ENCODE measurements around the gene CHN1.

Gene CHN1

DNA sequence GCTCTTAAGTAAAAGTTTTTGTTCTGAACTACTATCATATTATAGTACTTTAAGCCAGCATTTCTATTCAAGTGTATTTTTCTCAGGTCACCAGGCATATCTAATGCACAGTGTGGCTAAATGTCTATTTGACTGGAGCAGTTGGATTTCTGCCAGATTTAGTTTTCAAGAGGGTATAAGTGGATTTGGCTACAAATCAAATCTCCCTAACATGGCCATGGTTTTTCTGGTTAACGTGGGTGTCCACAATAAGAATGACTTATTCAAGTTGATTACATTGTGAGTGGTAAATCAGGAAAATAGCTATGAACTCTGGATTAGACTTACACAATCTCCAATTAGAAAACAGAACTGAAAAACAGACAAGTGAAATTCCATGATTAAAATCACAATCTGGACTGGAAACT is 5.7 kb upstream of the CHN1 start:
- DNase-seq (ENCODE audit: low read depth in 2 of 2): no peak

DNA sequence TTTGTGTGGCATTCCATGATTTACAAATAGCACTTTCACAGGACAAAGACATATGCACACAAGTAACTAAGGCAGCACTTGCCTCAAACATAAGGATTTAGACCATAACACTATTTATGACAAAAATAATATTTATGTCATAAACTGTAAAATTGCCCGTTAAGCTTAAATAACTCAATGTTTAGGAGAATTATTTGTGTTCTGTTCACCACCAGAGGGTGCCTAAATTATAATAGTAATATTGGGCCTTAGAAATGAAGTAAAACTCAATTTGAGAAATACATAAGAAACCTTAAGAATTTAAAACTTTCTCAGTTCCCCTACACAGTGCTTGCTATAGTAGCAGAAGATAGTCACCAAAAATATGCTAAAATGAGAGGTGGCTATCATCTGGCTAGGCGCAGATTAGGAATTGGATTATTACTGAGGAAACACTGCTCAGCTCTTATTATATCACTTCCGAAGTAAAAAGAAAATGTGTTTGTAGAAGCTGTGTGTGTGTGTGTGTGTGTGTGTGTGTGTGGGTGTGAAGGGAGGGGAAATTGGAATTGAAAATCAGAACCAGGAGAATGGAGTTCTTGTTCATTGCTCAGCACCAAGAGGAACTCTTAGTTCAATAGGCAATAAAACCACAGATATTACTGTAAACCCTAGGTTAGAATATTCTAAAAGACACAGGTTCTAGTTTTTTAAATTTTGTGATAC is 4.9 kb upstream of the CHN1 start:
- no peak for DNase-seq (ENCODE audit: low read depth in 2 of 2)

DNA sequence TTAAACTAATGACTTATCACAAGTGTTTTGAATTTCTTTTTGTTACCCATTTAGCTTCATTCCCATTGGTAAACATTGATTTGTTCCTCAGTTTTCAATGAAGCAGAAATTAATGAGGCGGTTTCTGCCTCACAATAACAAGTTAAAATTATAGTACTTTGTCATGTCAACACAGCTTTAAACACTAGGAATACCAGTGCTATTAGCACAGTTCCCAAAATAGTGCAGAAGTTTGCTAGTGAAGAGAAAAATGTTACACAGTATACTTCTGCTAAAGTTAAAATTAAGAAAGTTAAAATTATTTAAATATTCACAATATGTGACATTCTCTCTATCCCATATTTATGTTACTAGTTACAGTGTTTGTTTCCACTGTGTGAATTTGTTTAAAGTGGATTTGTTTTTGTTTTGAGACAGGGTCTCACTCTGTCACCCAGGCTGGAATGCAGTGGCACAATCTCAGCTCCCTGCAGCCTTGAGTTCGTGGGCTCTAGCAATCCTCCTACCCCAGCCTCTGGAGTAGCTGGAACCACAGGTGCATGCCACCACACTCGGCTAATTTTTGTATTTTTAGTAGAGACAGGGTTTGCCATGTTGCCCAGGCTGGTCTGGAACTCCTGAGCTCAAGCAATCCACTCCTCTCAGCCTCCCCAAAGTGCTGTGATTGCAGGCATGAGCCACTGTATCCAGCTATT is 3.8 kb upstream of the CHN1 start:
- DNase-seq (ENCODE audit: low read depth in 2 of 2): no peak

DNA sequence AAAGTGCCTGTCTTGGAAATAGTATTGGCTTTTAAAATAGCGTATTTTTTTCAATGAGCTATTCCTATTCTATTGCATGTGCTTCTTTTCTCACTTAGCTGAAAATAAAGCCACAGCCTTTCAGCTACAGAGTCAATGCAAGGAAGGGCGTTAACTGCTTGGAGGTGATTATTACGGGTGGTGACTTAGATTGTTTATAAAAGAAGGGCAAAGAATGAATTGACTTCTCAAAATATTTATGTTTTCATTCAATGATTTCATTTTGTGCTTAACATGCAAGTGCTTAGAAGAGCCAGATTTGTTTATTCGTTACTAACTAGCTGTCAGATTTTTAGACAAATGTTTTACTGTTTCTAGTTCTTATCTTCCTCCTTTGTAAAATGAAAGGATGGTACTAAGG is 2.8 kb upstream of the CHN1 start:
- no peak for DNase-seq (ENCODE audit: low read depth in 2 of 2)

DNA sequence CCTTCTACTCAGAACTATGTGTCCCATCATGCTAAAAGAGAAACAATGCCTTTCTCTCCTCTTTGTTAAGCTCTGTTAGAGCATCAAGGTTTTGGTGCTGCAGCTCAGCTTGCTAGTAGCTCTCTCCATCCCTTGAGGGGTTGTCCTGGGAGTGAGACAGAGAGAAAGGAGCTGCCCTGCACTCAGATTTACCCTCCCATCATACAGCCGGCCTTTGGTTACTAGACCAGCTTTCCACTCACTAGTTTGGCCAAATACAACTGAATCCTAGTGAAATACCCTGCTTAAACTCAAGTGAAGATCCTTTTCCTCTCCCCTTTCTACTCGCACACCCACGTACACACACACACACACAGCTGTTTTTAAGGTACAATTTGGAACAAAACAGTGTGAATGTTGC is 2.3 kb upstream of the CHN1 start:
- no peak for DNase-seq (ENCODE audit: low read depth in 2 of 2)

DNA sequence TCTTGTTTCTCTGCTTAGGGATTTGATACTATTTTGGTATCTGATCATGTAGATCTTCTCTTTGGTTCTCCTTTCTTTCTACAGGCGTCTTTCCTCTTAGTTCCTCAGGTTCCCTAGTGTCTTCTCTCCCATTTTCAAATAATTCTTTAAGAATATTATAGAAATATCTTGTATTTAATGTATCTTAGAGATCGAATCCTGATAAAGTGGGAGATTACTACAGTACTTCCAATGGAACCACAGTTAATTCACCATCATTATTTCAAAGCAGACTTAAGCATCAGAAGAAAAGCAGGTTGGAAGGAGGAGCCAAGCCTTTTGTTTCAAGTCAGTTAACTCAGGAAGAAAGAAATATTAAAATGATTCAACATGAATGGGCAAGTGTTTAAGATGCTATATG is 1.1 kb upstream of the CHN1 start:
- no peak for DNase-seq (ENCODE audit: low read depth in 2 of 2)

DNA sequence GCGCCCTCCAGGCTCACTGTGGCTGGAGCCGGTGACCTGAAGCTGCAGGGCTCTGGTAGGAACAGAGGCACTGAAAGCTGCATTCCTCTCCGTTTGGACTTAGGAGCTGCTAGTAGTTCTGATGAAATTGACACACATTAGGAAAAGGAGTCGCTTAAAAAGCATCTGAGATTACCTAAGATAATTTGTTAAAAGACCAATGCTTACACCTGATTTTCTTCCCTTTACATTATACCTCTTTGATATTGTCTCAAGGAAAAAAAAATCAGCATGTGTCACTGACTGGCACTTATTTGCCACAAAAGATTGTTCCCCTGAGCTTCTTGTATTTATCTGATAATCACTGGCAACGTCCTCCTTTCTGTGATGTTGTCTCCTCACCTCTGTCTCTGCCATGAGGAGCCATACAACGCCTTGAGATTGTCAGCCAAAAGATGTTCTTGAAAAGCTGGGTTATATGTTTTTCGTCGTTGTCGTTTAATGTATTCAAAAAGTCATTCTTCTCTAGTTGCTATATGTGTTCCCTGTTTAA is 618 bp upstream of the CHN1 start:
- DNase-seq (ENCODE audit: low read depth in 2 of 2): no peak

DNA sequence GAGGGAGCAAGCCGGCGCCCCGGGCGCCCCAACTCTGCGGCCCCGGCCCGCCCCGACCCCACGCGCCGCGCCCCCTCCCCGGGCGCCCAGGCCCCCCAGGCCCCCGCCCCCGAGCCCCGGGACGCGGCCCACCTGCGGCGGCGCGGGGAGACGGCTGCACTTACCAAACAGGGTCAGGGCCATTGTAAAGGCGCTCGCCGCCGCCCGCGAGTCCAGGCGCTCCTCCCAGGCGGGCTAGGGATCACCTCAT is 526 bp downstream of the CHN1 start:
- DNase-seq (ENCODE audit: low read depth in 2 of 2): no peak

DNA sequence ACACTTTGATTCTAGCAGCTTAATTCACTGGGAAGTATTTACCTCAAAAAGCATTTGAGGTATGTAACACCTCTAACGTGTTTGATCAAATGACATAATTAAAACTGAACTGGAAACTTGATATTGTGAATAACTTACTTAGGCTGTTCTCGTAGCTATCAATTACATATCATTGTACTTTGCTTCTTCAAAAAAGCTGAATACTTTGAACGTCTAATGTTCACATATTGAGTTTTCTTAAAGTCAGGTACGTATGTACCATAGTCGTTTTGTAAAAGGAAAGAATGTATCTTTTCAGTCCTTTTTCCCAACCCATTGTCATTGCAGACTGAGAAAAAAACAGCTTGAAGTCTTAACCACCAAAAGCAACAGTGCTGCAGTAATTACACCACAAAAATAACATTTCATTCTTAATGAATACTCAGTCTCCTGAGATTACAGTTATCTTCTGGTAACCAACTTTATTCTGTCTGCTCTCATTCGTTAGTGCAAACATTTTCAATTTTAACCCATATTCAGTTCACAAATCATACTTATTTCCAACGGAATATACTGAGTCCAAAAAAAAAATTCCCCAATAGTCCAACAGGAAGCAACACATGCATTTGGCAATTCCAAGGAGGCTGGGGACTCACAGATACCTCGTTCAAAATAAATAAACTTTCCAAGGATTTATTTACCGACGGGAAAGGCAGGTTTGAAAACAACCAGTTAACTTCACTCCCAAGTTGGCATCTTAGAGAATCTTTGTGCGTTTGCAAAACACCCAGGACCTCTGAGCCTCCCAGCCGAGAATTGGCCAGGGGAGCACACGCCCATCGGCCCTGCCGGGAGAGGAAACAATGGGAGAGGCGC is 1.1 kb downstream of the CHN1 start:
- no peak for DNase-seq (ENCODE audit: low read depth in 2 of 2)

DNA sequence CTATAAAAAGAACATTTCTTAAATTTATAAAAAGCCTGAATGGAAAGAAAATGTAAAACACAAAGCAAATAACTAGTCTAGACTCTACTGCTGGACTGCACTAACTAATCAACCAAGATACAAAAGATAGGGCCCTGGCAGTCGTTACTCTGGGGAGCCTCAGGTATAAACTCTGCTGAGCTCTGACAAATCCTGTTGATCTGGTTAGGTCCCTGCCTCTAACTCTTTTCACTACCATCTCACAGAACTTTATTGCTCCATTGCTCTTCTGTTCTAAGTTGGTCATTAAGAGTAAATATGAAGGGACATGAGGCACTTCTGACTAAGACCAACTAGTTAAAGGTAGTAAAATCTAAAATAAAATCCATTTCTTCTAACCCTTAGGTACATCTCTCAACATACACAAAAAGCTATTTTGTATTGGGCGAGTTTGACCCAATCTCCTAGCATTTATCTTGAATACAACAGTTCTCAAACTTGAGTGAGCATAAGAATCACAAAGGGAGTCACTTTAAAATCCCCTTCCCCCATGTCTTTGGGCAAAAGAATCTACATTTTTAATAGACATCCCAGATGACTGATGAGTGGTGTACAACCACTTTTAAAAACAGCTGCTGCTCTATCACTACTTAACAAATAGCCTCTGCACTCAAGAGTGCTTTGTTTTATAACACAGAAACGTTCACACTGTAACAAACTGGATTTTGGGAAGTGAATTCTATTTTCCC is 2.5 kb downstream of the CHN1 start:
- DNase-seq (ENCODE audit: low read depth in 2 of 2): no peak

DNA sequence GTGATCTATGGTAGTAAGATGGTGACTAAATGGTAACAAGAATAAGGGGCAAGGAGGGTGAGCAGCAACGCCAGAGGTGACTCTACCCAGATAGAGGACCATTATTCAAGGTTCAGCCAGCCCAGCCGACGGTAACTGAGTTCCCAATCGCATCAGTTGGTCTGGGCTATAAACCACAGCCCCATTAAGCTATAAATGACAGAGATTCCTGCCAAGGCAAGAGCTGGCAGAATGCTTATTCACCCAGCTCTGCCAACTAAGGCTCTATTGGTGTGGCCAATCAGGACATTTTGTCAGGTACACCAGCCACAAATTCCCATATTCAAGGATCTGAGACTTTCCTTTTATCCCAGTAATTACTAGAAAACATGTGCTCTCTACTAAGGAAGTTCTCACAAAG is 3.6 kb downstream of the CHN1 start:
- no peak for DNase-seq (ENCODE audit: low read depth in 2 of 2)

DNA sequence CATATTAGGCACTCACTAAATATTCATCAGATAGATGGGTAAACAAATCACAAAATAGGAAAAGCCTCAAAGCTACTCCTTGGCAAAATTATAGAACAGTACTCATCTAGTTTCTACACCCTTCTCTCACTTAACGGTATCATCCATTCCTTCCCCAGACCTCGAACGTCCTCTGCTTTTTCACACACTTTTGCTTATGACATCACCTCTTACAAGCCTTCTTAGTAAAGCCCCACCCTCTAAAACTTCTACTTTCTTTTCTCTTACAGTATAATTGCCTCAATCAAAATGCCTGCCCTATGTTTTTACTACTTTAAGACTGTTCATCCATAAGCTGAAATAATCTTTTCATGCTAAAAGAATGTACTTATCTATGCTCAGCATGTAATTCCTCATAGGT is 8.1 kb downstream of the CHN1 start:
- DNase-seq (ENCODE audit: low read depth in 2 of 2): no peak

DNA sequence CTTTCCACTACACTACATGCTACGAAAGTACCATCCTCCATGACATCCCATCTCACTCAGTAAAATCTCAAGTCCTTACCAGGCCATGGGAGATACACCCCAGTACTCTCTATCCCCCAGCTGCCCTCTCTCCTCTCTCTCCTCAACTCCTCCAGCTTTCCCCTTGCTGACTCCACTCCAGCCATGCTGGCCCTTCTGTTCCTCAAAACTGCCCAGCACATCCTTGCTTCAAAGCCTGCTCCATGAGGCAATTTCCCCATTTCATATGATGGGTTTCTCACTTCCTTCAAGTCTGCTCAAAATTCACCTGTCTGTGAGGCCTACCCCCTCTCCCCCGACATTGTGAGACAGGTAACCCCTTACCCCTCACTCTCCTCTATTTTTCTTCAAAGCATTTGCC is 8.6 kb downstream of the CHN1 start:
- no peak for DNase-seq (ENCODE audit: low read depth in 2 of 2)

DNA sequence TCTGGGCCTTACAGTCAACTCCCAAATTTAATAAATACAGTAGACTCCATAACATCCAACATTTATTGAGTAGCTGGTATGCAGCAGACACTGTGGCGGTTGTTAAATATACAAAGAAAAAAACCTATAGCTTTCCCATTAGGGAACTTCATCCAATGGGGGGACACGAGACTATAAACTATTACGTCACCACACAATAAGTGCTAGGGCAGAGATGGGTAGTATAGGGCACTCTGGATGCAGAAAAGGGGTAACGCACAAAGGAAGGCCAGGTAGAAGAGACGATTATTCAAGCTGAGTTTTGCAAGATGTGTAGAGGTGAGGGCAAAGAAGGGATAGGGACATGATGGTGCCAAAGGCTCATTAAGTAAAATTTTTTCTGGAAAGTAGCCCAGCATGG is 10.8 kb downstream of the CHN1 start:
- DNase-seq (ENCODE audit: low read depth in 2 of 2): no peak

DNA sequence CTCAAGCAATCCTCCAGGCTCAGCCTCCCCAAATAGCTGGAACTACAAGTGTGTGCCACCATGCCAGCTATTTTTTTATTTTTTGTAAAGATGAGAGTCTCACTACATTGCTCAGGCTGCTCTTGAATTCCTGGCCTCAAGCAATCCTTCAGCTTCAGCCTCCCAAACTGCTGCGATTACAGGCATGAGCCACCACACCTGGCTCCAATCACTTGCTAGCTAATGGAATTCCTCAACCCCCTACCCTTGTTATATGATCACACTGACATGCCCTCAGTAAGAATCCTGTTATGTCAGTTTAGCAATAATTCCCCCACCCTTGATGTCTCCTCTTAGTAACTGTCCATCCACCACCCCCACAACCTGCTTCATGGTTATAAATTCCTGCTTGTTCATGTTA is 12.3 kb downstream of the CHN1 start:
- no peak for DNase-seq (ENCODE audit: low read depth in 2 of 2)

DNA sequence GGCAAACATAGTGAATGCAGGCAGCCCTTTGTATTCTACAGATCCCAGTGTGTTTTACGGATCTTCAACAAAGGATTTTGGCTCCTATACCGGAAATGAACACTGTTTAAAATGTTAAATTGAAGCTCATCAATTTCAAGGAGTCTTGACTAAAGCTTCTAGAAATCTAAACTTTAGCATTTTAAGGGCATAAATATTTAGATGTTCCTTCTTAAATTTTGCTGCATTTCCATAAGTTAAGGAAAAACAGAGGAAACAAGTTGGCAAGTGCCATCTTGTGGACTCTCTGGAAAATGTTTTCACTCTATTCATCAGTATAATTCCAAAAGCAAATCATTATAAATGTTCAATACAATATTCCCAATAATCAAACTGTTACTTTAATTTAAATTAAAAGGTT is 19.6 kb downstream of the CHN1 start:
- DNase-seq (ENCODE audit: low read depth in 2 of 2): no peak

DNA sequence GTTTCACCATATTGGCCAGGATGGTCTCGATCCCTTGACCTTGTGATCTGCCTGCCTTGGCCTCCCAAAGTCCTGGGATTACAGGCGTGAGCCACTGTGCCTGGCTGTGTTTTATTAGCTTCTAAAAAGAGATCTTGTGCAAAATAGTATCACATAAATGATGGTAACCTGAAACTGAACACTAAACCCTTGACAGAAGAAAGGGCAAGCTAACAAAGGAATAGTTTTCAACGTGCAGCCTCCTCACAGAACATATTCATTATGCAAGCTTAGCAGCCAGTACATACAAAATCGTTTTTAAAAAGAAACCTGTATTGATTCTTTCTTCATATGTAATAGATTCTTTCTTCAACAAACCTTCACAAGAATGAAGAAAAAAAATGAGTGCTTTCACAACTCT is 20.6 kb downstream of the CHN1 start:
- no peak for DNase-seq (ENCODE audit: low read depth in 2 of 2)

DNA sequence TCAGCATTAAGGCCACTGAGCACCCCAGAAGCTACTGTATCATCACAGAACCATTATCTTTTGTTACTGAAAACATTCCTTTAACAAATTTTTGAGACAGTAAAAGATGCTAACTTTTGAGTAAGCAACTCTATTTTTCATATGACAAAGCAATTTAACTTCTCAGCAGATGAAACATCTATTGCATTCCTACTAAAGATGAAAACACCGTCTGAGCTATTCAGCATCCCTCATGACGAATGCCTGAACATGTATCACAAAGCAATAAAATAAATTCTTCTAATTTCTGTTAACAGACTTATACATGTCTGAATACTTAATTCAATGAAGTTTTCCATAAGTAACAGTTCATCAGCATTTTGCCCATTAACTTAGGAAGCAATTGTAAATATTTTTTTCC is 23.9 kb downstream of the CHN1 start:
- DNase-seq (ENCODE audit: low read depth in 2 of 2): no peak

DNA sequence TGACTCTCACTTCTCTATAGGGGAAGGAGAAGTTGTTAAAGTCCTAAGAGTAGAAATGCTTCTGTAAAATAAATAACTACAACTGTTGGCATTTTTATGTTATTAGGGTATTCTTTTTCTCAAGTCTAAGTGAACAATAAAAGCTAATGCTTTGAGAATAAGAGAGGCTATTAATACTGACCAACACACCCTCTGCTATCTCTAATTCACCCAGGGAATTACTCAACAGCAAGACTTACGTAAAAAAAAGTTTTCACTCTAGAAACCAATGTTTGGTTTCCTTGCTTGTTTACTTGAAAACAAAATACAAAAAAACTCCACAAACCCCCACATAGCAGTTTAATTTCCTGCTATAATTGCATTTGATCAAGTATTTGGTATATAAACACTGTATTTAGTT is 25.2 kb downstream of the CHN1 start:
- DNase-seq (ENCODE audit: low read depth in 2 of 2): no peak

DNA sequence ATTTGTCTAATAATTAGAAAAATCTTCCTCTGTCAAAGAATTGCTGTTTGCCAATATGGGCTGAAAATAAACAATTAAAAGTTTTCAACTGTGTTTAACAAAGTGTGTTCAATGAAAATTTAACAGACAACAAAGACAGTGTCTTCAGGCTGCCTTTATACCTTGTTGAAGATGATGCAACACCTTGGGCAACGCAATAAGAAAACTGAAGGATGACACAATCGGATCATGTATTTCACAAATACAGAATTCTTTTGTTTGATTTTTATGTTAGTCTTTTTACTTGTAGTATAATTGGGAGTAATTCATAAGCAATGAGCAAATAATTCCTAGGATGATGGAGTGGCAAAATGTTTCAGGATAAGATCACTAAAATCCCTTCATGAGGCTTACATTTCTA is 27.8 kb downstream of the CHN1 start:
- no peak for DNase-seq (ENCODE audit: low read depth in 2 of 2)

DNA sequence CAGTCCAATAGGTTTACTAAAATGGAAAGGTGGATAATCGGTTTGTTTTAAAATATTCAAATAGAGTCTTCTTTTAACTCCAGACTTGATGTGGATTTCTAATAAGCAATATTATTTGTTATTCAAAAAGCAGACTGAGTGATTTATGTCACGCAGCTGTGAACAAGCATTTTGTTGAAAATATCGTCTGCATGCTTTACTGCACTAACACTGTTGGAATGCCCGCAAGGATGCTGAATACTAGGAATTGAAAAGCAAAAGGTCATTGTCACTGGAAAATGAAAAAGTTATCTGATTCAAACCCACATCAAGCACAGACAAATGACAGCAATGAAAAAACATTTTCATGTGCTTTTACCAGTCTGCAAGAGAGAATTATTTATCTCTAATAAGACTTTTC is 31.1 kb downstream of the CHN1 start:
- DNase-seq (ENCODE audit: low read depth in 2 of 2): no peak

DNA sequence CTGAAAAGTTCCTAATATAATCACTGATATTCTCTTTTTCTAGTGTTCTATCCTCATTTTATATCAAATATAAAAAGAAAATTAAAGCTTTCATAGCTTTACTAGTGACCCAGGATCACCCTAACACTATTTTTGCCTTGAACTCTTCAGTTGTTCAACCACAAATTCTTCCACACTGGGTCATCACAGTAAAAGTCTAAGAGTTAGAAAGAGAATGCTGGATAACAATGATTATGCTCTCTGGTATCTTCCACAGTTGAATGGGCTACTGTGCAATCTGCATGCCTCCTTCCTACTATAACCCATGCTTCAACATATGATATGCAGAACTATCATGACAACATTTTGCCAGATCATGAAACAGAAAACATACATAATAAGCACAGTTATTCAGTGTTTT is 32.3 kb downstream of the CHN1 start:
- no peak for DNase-seq (ENCODE audit: low read depth in 2 of 2)
